SK-N-SH (cell line): Measurements from ENCODE around the gene FIGN. TPM values are rescaled to one million over a fixed set of nuclear protein-coding genes. Genes with fewer than 3 reads are reported as not detected.

ENCODE experiments used
- CTCF ChIA-PET: fragments of 300-600, 350-600 bp; formaldehyde crosslinking; extraction: SDS; loops from one replicate; lab custom pipeline; 2021; lab: Yijun Ruan, JAX
- POLR2A ChIA-PET: fragments of 350-600 bp; sonication (Branson Sonifier 250); formaldehyde crosslinking; extraction: SDS; loops from one replicate; lab custom pipeline; 2020; ENCODE audit warnings: antibody characterized with exemption, inconsistent platforms; lab: Yijun Ruan, JAX
- DNase-seq: peaks from one replicate; pipeline ENCODE4 v3.0.0; 2012
- H2AFZ ChIP-seq: fragments of 200-600 bp; sonication (generic); 2 replicates; pipeline ENCODE4 v1.8.1; 2016; ENCODE audit warnings: antibody characterized with exemption, mild to moderate bottlenecking, low read depth
- H3F3A ChIP-seq: fragments of 200-600 bp; sonication (generic); replicated peaks from 2 replicates; pipeline ENCODE3; 2016; ENCODE audit warnings: antibody characterized with exemption, mild to moderate bottlenecking; ENCODE audit not compliant: insufficient read depth
- H3K27ac ChIP-seq, 2 experiments: fragments of 200-500 bp in 1 of 2; fragments of 200-600 bp in 1 of 2; sonication (Bioruptor generic) in 1 of 2; sonication (generic), shearing (Covaris generic) in 1 of 2; 2 replicates each; pipeline versions ENCODE4 v1.5.1 to v1.6.1; 2014 to 2016; ENCODE audit warnings: low read depth in 2 of 2, inconsistent platforms in 1 of 2, low read length in 1 of 2, mild to moderate bottlenecking in 1 of 2, mixed read lengths in 1 of 2
- H3K27me3 ChIP-seq: fragments of 200-600 bp; sonication (generic), shearing (Covaris generic); 2 replicates; pipeline ENCODE4 v1.6.1; 2016; ENCODE audit warnings: mixed run types; ENCODE audit not compliant: insufficient read depth
- H3K36me3 ChIP-seq, 2 experiments: fragments of 200-500 bp in 1 of 2; fragments of 200-600 bp in 1 of 2; sonication (Bioruptor generic) in 1 of 2; sonication (generic) in 1 of 2; replicated peaks in 1 of 2; 2 replicates each; pipeline versions ENCODE3 to v1.5.1; 2014 to 2016; ENCODE audit warnings: low read length in 1 of 2, mild to moderate bottlenecking in 1 of 2; ENCODE audit not compliant: insufficient read depth in 2 of 2, control insufficient read depth in 1 of 2
- H3K4me1 ChIP-seq, 2 experiments: fragments of 200-500 bp in 1 of 2; fragments of 200-600 bp in 1 of 2; sonication (Bioruptor generic) in 1 of 2; sonication (generic), shearing (Covaris generic) in 1 of 2; 2 replicates each; pipeline versions ENCODE4 v1.5.1 to v1.6.1; 2014 to 2016; ENCODE audit warnings: low read depth in 1 of 2, low read length in 1 of 2, mixed run types in 1 of 2; ENCODE audit not compliant: insufficient read depth in 2 of 2, control insufficient read depth in 1 of 2
- H3K4me2 ChIP-seq: fragments of 200-600 bp; sonication (generic), shearing (Covaris generic); 2 replicates; pipeline ENCODE4 v1.6.1; 2017; ENCODE audit warnings: mixed run types
- H3K4me3 ChIP-seq, 2 experiments: fragments of 200-500 bp in 1 of 2; fragments of 200-600 bp in 1 of 2; sonication (Bioruptor generic) in 1 of 2; sonication (generic), shearing (Covaris generic) in 1 of 2; 2 replicates each; pipeline versions ENCODE4 v1.5.1 to v1.8.1; 2014 to 2016; ENCODE audit warnings: low read depth in 2 of 2, inconsistent platforms in 1 of 2, low read length in 1 of 2, mild to moderate bottlenecking in 1 of 2, mixed read lengths in 1 of 2, moderate library complexity in 1 of 2
- H3K79me2 ChIP-seq: fragments of 200-600 bp; sonication (generic); 2 replicates; pipeline ENCODE4 v1.8.1; 2017; ENCODE audit warnings: mild to moderate bottlenecking; ENCODE audit not compliant: insufficient read depth
- H3K9ac ChIP-seq: fragments of 200-600 bp; sonication (generic); 2 replicates; pipeline ENCODE4 v1.6.1; 2017; ENCODE audit warnings: mixed run types
- H3K9me2 ChIP-seq: fragments of 200-600 bp; sonication (generic); 2 replicates; pipeline ENCODE4 v1.6.1; 2017; ENCODE audit warnings: mixed run types
- H3K9me3 ChIP-seq: fragments of 200-600 bp; sonication (generic); 2 replicates; pipeline ENCODE4 v1.6.1; 2017; ENCODE audit warnings: mixed run types, mild to moderate bottlenecking, moderate library complexity
- H4K20me1 ChIP-seq: fragments of 200-600 bp; sonication (generic); 2 replicates; pipeline ENCODE4 v1.6.1; 2017; ENCODE audit warnings: mild to moderate bottlenecking, mixed run types; ENCODE audit not compliant: insufficient read depth
- CHD2 ChIP-seq: fragments of 150-350 bp; IDR thresholded peaks from 2 replicates; pipeline ENCODE4 v1.6.1; 2018; ENCODE audit warnings: low read length; ENCODE audit not compliant: partially characterized antibody
- EP300 ChIP-seq, 2 experiments: IDR thresholded peaks; 2 replicates each; pipeline versions ENCODE4 v1.4.0 to v1.6.1; 2012; ENCODE audit warnings: borderline replicate concordance in 1 of 2, low read depth in 1 of 2, low read length in 1 of 2
- FOXJ3 ChIP-seq: sonication (generic); formaldehyde crosslinking; IDR thresholded peaks from 2 replicates; pipeline ENCODE4 v1.5.1; 2020; ENCODE audit warnings: mild to moderate bottlenecking, missing genetic modification reagents
- FOXM1 ChIP-seq: IDR thresholded peaks from 2 replicates; pipeline ENCODE4 v1.4.0; 2012; ENCODE audit warnings: low read depth, mild to moderate bottlenecking
- GABPA ChIP-seq: IDR thresholded peaks from 2 replicates; pipeline ENCODE4 v1.4.0; 2012; ENCODE audit warnings: low read depth, mild to moderate bottlenecking
- JUND ChIP-seq: IDR thresholded peaks from 2 replicates; pipeline ENCODE4 v1.4.0; 2012
- MXI1 ChIP-seq: IDR thresholded peaks from 2 replicates; pipeline ENCODE4 v1.6.1; 2012; ENCODE audit warnings: mild to moderate bottlenecking, low read depth, low read length, improper control_type of control experiment
- RCOR1 ChIP-seq: fragments of 150-350 bp; IDR thresholded peaks from 2 replicates; pipeline ENCODE4 v1.6.1; 2017; ENCODE audit warnings: antibody characterized with exemption, low read length
- RFX5 ChIP-seq: IDR thresholded peaks from 2 replicates; pipeline ENCODE4 v1.6.1; 2012; ENCODE audit warnings: mild to moderate bottlenecking, improper control_type of control experiment, low read length
- TCF12 ChIP-seq: IDR thresholded peaks from 2 replicates; pipeline ENCODE4 v1.4.0; 2012
- YY1 ChIP-seq: IDR thresholded peaks from 2 replicates; pipeline ENCODE4 v1.4.0; 2012; ENCODE audit warnings: low read depth, mild to moderate bottlenecking
- WGBS: methylation state at CpG from one replicate; pipeline ENCODE4 v1.1.6; 2017; ENCODE audit warnings: low lambda C conversion rate; 5-methylcytosine and 5-hydroxymethylcytosine counted together
- polyA plus RNA-seq, 3 experiments: library from polyadenylated mRNA; depleted of rRNA; stranded (reverse); fragments of >200 nt; gene quantifications; 2 replicates each; pipeline ENCODE4 v1.2.3, GENCODE V29; 2012
- TF ChIP-seq, protein P1 (sequence below): IDR thresholded peaks from 2 replicates; pipeline ENCODE4; 2012
- TF ChIP-seq, protein P2 (sequence below): fragments of 150-350 bp; IDR thresholded peaks from 2 replicates; pipeline ENCODE4 v1.6.1; 2017; ENCODE audit warnings: antibody characterized with exemption, low read length, low read depth, borderline replicate concordance
- TF ChIP-seq, protein P3 (sequence below): IDR thresholded peaks from 2 replicates; pipeline ENCODE4 v1.4.0; 2012; ENCODE audit warnings: low read depth
- TF ChIP-seq, protein P4 (sequence below): IDR thresholded peaks from 2 replicates; pipeline ENCODE4 v1.4.0; 2012; ENCODE audit warnings: low read depth, borderline replicate concordance

FIGN gene
- polyA plus RNA-seq, 1 of the 3 experiments (the other 2 are of a cell fraction): 0.74 TPM

DNA sequence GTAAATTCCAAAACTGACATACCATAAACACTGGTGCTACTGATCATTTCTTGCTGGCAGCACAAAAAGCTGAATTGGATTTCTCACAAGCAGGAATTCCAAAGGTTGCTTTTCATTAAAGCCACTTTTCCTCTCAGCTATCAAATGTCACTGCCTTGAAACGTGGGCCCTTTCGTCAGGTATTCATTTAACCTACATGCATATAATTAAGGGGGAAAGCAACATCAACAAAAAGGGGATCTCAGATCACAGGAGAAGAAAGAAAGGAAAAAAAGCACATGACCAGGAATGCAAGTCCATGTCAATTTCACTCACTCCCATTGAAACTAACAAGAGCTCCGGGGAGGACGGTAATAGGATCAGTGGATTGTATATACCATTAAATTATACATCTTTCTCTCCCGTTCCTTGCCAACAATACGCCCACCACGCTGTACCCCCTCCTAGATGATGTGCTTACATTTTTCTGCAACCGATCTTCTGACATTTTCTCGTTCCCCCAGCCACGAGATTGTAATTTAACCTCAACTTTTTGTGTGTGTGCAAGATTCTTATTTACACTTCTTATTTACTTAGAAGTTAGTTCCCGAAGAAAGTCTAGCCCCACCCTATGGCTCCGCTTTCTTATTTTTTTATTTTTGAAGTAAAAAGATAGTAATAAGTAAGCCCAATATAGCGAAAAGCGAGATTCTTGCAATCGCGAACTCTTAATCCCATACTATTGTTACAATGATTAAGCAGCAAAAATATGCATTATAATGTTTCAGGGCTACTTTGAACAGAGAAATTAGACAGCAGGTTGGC is 725 bp downstream of the FIGN start:
- peaks cover 5% of the 10 kb centered on the region for H3F3A ChIP-seq
- ChIA-PET POLR2A (interaction anchor here (0.6 to 1.5 kb wide), 5 partner anchors 21 to 389 kb away, joined by 3 to 12 read pairs (median 3); no protein-coding TSS in a partner anchor), CTCF (interaction anchor here (0.7 to 2.2 kb wide), 6 partner anchors 13 to 390 kb away, joined by 3 to 9 read pairs (median 3); no protein-coding TSS in a partner anchor)
- H4K20me1 ChIP-seq: no peaks in the 10 kb centered on the region
- DNase-seq: peak; percentile 52
- no peaks in the 10 kb centered on the region for H3K27me3 ChIP-seq
- TF ChIP-seq, protein P1, sequence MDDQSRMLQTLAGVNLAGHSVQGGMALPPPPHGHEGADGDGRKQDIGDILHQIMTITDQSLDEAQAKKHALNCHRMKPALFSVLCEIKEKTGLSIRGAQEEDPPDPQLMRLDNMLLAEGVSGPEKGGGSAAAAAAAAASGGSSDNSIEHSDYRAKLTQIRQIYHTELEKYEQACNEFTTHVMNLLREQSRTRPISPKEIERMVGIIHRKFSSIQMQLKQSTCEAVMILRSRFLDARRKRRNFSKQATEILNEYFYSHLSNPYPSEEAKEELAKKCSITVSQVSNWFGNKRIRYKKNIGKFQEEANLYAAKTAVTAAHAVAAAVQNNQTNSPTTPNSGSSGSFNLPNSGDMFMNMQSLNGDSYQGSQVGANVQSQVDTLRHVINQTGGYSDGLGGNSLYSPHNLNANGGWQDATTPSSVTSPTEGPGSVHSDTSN: peak; percentile 60
- 0 out of 4 replicates have a peak, but pooled peaks of 1 of the 2 experiments have one; percentile 45 for TF ChIP-seq EP300 (IDR thresholded peaks at IDR 0.05; ENCODE audit: borderline replicate concordance in 1 of 2, low read depth in 1 of 2, low read length in 1 of 2)
- TF ChIP-seq, protein P2, sequence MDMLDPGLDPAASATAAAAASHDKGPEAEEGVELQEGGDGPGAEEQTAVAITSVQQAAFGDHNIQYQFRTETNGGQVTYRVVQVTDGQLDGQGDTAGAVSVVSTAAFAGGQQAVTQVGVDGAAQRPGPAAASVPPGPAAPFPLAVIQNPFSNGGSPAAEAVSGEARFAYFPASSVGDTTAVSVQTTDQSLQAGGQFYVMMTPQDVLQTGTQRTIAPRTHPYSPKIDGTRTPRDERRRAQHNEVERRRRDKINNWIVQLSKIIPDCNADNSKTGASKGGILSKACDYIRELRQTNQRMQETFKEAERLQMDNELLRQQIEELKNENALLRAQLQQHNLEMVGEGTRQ: no peak
- no peak; the same call in 1 of the 2 replicates for TF ChIP-seq RCOR1
- peak; percentile 75 for TF ChIP-seq MXI1
- TF ChIP-seq, protein P3, sequence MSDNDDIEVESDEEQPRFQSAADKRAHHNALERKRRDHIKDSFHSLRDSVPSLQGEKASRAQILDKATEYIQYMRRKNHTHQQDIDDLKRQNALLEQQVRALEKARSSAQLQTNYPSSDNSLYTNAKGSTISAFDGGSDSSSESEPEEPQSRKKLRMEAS: peak; percentile 61; the same call in 1 of the 2 replicates
- TF ChIP-seq, protein P4, sequence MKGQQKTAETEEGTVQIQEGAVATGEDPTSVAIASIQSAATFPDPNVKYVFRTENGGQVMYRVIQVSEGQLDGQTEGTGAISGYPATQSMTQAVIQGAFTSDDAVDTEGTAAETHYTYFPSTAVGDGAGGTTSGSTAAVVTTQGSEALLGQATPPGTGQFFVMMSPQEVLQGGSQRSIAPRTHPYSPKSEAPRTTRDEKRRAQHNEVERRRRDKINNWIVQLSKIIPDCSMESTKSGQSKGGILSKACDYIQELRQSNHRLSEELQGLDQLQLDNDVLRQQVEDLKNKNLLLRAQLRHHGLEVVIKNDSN: 0 out of 2 replicates have a peak, but pooled peaks have one; percentile 16
- peak; percentile 63; the same call in 1 of the 2 replicates for TF ChIP-seq TCF12
- 0 out of 2 replicates have a peak, but pooled peaks have one; percentile 2 for TF ChIP-seq JUND
- H3K4me2 ChIP-seq: peak overlapping the region; percentile 79
- WGBS: under 1% methylated on average over 16 of the region's 16 CpGs
- H3K27ac ChIP-seq: peak overlapping the region; percentile 80 to 89
- H3K9ac ChIP-seq: peak overlapping the region; percentile 61; the same call in 1 of the 2 replicates
- H3K4me1 ChIP-seq: peaks cover 0 to 6% of the 10 kb centered on the region in 2 experiments; a peak in 2 of 4 replicates
- H2AFZ ChIP-seq: peak overlapping the region; percentile 96
- no peaks in the 10 kb centered on the region for H3K9me3 ChIP-seq
- H3K4me3 ChIP-seq: peak overlapping the region; percentile 67 to 75
- H3K36me3 ChIP-seq: no peaks in the 10 kb centered on the region
- no peaks in the 10 kb centered on the region for H3K9me2 ChIP-seq
- peaks cover 23% of the 10 kb centered on the region; the same call in 1 of the 2 replicates for H3K79me2 ChIP-seq

DNA sequence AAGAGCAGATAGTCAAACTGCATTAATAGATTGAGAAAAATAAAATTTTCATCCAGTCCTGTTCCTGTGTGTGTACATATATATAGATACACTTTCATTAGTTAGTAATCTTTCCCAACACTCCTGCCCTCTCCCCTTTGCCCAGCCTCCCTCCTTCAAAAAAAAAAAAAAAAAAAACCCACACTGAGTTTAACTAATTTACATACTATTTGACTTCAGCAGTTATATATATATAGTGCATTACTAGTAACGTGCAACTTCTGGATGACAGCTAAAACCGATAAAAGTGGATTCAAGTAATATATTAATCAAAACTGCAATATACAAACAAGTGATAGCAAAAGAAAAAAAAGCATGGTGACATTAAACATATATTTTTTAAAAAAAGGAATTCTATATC is 1.4 kb downstream of the FIGN start:
- Histone ChIP-seq H3K9me3 (no peaks in the 10 kb centered on the region), H3K36me3 (no peaks in the 10 kb centered on the region), H4K20me1 (no peaks in the 10 kb centered on the region), H3K27me3 (no peaks in the 10 kb centered on the region), H3K4me3 (peak overlapping the region; percentile 67 to 75), H3K79me2 (peaks cover 23% of the 10 kb centered on the region; the same call in 1 of the 2 replicates), H3K27ac (peak overlapping the region; percentile 80 to 89), H3K9me2 (no peaks in the 10 kb centered on the region)
- no peak for DNase-seq
- CTCF ChIA-PET: interaction anchor here (0.7 to 2.2 kb wide), 3 partner anchors 12 to 389 kb away, joined by 3 to 9 read pairs (median 3); no protein-coding TSS in a partner anchor
- WGBS: 14% methylated on average over 2 of the region's 2 CpGs
- TF ChIP-seq CHD2 (no peak), YY1 (no peak), GABPA (no peak), RFX5 (no peak), FOXJ3 (CRISPR knock-in tag) (no peak), FOXM1 (no peak)
- TF ChIP-seq, all 33 proteins: peak for 0
- peaks cover 0 to 9% of the 10 kb centered on the region in 2 experiments; a peak in 2 of 4 replicates for H3K4me1 ChIP-seq
- POLR2A ChIA-PET: interaction anchor here (0.6 kb wide), 1 partner anchor 122 kb away, joined by 3 read pairs; no protein-coding TSS in a partner anchor
- no peak overlapping the region for H2AFZ ChIP-seq
- H3F3A ChIP-seq: peaks cover 8% of the 10 kb centered on the region
- peak overlapping the region; percentile 61; the same call in 1 of the 2 replicates for H3K9ac ChIP-seq
- H3K4me2 ChIP-seq: peak overlapping the region; percentile 79
